ENCODE data around the gene FER.

FER gene

DNA sequence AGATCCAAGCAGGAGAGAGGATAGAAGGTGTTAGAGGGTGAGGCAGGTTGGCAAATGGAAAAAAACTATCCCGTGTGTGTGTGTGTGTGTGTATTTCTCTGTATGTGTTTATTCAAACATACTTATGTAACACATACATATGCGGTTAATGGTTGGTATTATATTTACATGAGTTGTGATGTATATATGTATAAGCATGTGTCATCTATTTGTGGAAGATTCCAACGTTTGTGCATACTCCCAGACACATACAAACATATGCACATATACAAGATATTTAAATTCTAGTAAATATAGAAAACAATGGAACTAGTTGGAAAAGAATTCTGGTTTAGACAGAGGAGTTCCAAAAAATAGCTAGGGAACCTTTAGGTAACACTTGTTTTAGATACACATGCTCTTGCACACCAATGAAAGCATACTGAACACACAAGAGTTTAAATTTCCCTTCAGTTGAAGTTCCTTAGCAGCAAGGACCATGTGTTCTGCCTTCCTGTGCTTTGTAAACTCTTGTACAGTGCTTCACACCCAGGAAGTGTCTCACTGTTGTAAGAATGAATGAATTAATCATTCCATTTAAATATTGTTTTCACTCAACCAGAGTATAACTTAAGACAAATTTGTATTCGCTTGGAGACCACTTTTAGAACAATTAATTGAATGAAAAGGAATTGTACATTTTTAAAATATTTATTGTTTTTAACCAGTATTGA is 257.8 kb downstream of the FER start:
- H3K4me3 ChIP-seq (ENCODE audit: insufficient read depth in 1 of 2, low read depth in 1 of 2, low read length in 2 of 2) = no peak overlapping the region
- no peak for DNase-seq
- no peak overlapping the region for H3K14ac ChIP-seq (ENCODE audit: low read length in 2 of 2)
- H4K8ac ChIP-seq (ENCODE audit: low read length) = no peak overlapping the region
- no peak overlapping the region for H2AFZ ChIP-seq (ENCODE audit: low read depth, low read length)
- H3K23ac ChIP-seq (ENCODE audit: low read length in 2 of 2) = no peak overlapping the region
- no peak overlapping the region for H3K18ac ChIP-seq (ENCODE audit: low read depth in 1 of 2, low read length in 2 of 2)
- no peak overlapping the region for H2BK120ac ChIP-seq (ENCODE audit: low read depth, low read length)
- H3K9me3 ChIP-seq (ENCODE audit: control insufficient read depth, low read length) = no peaks in the 10 kb centered on the region
- no peak overlapping the region for H3K4ac ChIP-seq (ENCODE audit: low read depth in 1 of 2, low read length in 2 of 2)
- WGBS = no CpG with 5 or more reads among the region's 4 CpGs
- H2BK5ac ChIP-seq (ENCODE audit: low read depth, low read length, poor library complexity, severe bottlenecking) = no peak overlapping the region
- peaks cover 0 to 3% of the 10 kb centered on the region in 2 experiments for H3K36me3 ChIP-seq (ENCODE audit: control insufficient read depth in 1 of 2, insufficient read depth in 2 of 2, low read depth in 1 of 2, low read length in 2 of 2)
- H3K27ac ChIP-seq (ENCODE audit: low read length, poor library complexity, severe bottlenecking) = no peak overlapping the region
- H4K91ac ChIP-seq (ENCODE audit: low read length) = no peak overlapping the region
- H2BK12ac ChIP-seq (ENCODE audit: low read length in 2 of 2) = no peak overlapping the region
- no peaks in the 10 kb centered on the region for H3K79me1 ChIP-seq (replicated peaks; ENCODE audit: low read length, poor library complexity, severe bottlenecking)
- no peak overlapping the region for H2AK5ac ChIP-seq (ENCODE audit: low read length, severe bottlenecking)
- no peaks in the 10 kb centered on the region for H3K27me3 ChIP-seq (ENCODE audit: control insufficient read depth in 1 of 2, insufficient read depth in 1 of 2, low read length in 2 of 2)
- no peaks in the 10 kb centered on the region for H3K4me1 ChIP-seq (ENCODE audit: control insufficient read depth, insufficient read depth, low read depth, low read length)
- H3K4me2 ChIP-seq (ENCODE audit: low read length, poor library complexity, severe bottlenecking) = no peak overlapping the region
- H3K9ac ChIP-seq (ENCODE audit: low read length) = no peak overlapping the region
- no peak overlapping the region for H2BK15ac ChIP-seq (ENCODE audit: low read depth, poor library complexity, severe bottlenecking)

- Histone ChIP-seq H3K9ac (ENCODE audit: low read length) (no peak overlapping the region), H3K23ac (ENCODE audit: low read length in 2 of 2) (no peak overlapping the region), H2AFZ (ENCODE audit: low read depth, low read length) (no peak overlapping the region), H3K79me1 (replicated peaks; ENCODE audit: low read length, poor library complexity, severe bottlenecking) (no peaks in the 10 kb centered on the region), H3K4ac (ENCODE audit: low read depth in 1 of 2, low read length in 2 of 2) (no peak overlapping the region), H3K27me3 (ENCODE audit: control insufficient read depth in 1 of 2, insufficient read depth in 1 of 2, low read length in 2 of 2) (no peaks in the 10 kb centered on the region), H2AK5ac (ENCODE audit: low read length, severe bottlenecking) (no peak overlapping the region), H3K18ac (ENCODE audit: low read depth in 1 of 2, low read length in 2 of 2) (no peak overlapping the region), H3K4me1 (ENCODE audit: control insufficient read depth, insufficient read depth, low read depth, low read length) (no peaks in the 10 kb centered on the region), H3K4me2 (ENCODE audit: low read length, poor library complexity, severe bottlenecking) (no peak overlapping the region), H4K8ac (ENCODE audit: low read length) (no peak overlapping the region), H2BK15ac (ENCODE audit: low read depth, poor library complexity, severe bottlenecking) (no peak overlapping the region), H2BK120ac (ENCODE audit: low read depth, low read length) (no peak overlapping the region), H2BK5ac (ENCODE audit: low read depth, low read length, poor library complexity, severe bottlenecking) (no peak overlapping the region), H3K27ac (ENCODE audit: low read length, poor library complexity, severe bottlenecking) (no peak overlapping the region), H3K9me3 (ENCODE audit: control insufficient read depth, low read length) (no peaks in the 10 kb centered on the region), H3K4me3 (ENCODE audit: insufficient read depth in 1 of 2, low read depth in 1 of 2, low read length in 2 of 2) (no peak overlapping the region), H2BK12ac (ENCODE audit: low read length in 2 of 2) (no peak overlapping the region), H4K91ac (ENCODE audit: low read length) (no peak overlapping the region), H3K36me3 (ENCODE audit: control insufficient read depth in 1 of 2, insufficient read depth in 2 of 2, low read depth in 1 of 2, low read length in 2 of 2) (peaks cover 0 to 3% of the 10 kb centered on the region in 2 experiments), H3K14ac (ENCODE audit: low read length in 2 of 2) (no peak overlapping the region)
- 88% methylated on average over 6 of the region's 6 CpGs for WGBS
- DNase-seq = no peak
These were observed 258.4 kb downstream of the FER start for GRCh38 chr5:109006129-109006528.

GRCh38 chr5:109016300-109016699 is 268.6 kb downstream of the FER start:
- Histone ChIP-seq H3K4me1 (ENCODE audit: control insufficient read depth, insufficient read depth, low read depth, low read length) (no peaks in the 10 kb centered on the region), H3K9ac (ENCODE audit: low read length) (no peak overlapping the region), H3K36me3 (ENCODE audit: control insufficient read depth in 1 of 2, insufficient read depth in 2 of 2, low read depth in 1 of 2, low read length in 2 of 2) (peaks cover 0 to 3% of the 10 kb centered on the region in 2 experiments), H3K4me2 (ENCODE audit: low read length, poor library complexity, severe bottlenecking) (no peak overlapping the region), H3K9me3 (ENCODE audit: control insufficient read depth, low read length) (no peaks in the 10 kb centered on the region), H2BK120ac (ENCODE audit: low read depth, low read length) (no peak overlapping the region), H3K23ac (ENCODE audit: low read length in 2 of 2) (no peak overlapping the region), H2BK5ac (ENCODE audit: low read depth, low read length, poor library complexity, severe bottlenecking) (no peak overlapping the region), H3K14ac (ENCODE audit: low read length in 2 of 2) (no peak overlapping the region), H3K4ac (ENCODE audit: low read depth in 1 of 2, low read length in 2 of 2) (no peak overlapping the region), H2BK15ac (ENCODE audit: low read depth, poor library complexity, severe bottlenecking) (no peak overlapping the region), H2BK12ac (ENCODE audit: low read length in 2 of 2) (no peak overlapping the region), H3K18ac (ENCODE audit: low read depth in 1 of 2, low read length in 2 of 2) (no peak overlapping the region), H4K91ac (ENCODE audit: low read length) (no peak overlapping the region), H2AK5ac (ENCODE audit: low read length, severe bottlenecking) (no peak overlapping the region), H2AFZ (ENCODE audit: low read depth, low read length) (no peak overlapping the region), H3K4me3 (ENCODE audit: insufficient read depth in 1 of 2, low read depth in 1 of 2, low read length in 2 of 2) (no peak overlapping the region), H3K27ac (ENCODE audit: low read length, poor library complexity, severe bottlenecking) (no peak overlapping the region), H4K8ac (ENCODE audit: low read length) (no peak overlapping the region), H3K27me3 (ENCODE audit: control insufficient read depth in 1 of 2, insufficient read depth in 1 of 2, low read length in 2 of 2) (no peaks in the 10 kb centered on the region), H3K79me1 (replicated peaks; ENCODE audit: low read length, poor library complexity, severe bottlenecking) (peaks cover 2% of the 10 kb centered on the region)
- DNase-seq = peak; percentile 45
- no CpG with 5 or more reads among the region's 1 CpG for WGBS

- no peak overlapping the region for H3K4ac ChIP-seq (ENCODE audit: low read depth in 1 of 2, low read length in 2 of 2)
- no peak overlapping the region for H3K14ac ChIP-seq (ENCODE audit: low read length in 2 of 2)
- H3K4me1 ChIP-seq (ENCODE audit: control insufficient read depth, insufficient read depth, low read depth, low read length) = no peaks in the 10 kb centered on the region
- H2BK12ac ChIP-seq (ENCODE audit: low read length in 2 of 2) = no peak overlapping the region
- no peak overlapping the region for H2BK15ac ChIP-seq (ENCODE audit: low read depth, poor library complexity, severe bottlenecking)
- H3K4me2 ChIP-seq (ENCODE audit: low read length, poor library complexity, severe bottlenecking) = no peak overlapping the region
- H3K9me3 ChIP-seq (ENCODE audit: control insufficient read depth, low read length) = peaks cover 11% of the 10 kb centered on the region
- no peak overlapping the region for H3K9ac ChIP-seq (ENCODE audit: low read length)
- no peak overlapping the region for H4K91ac ChIP-seq (ENCODE audit: low read length)
- no peak overlapping the region for H4K8ac ChIP-seq (ENCODE audit: low read length)
- no peak overlapping the region for H2AK5ac ChIP-seq (ENCODE audit: low read length, severe bottlenecking)
- no peak overlapping the region for H2BK120ac ChIP-seq (ENCODE audit: low read depth, low read length)
- no peak overlapping the region for H2BK5ac ChIP-seq (ENCODE audit: low read depth, low read length, poor library complexity, severe bottlenecking)
- peaks cover 1% of the 10 kb centered on the region for H3K79me1 ChIP-seq (replicated peaks; ENCODE audit: low read length, poor library complexity, severe bottlenecking)
- H3K18ac ChIP-seq (ENCODE audit: low read depth in 1 of 2, low read length in 2 of 2) = no peak overlapping the region
- H3K27me3 ChIP-seq (ENCODE audit: control insufficient read depth in 1 of 2, insufficient read depth in 1 of 2, low read length in 2 of 2) = no peaks in the 10 kb centered on the region
- no peak overlapping the region for H3K4me3 ChIP-seq (ENCODE audit: insufficient read depth in 1 of 2, low read depth in 1 of 2, low read length in 2 of 2)
- H3K36me3 ChIP-seq (ENCODE audit: control insufficient read depth in 1 of 2, insufficient read depth in 2 of 2, low read depth in 1 of 2, low read length in 2 of 2) = peaks cover 0 to 8% of the 10 kb centered on the region in 2 experiments
- H3K23ac ChIP-seq (ENCODE audit: low read length in 2 of 2) = no peak overlapping the region
- no peak overlapping the region for H3K27ac ChIP-seq (ENCODE audit: low read length, poor library complexity, severe bottlenecking)
- H2AFZ ChIP-seq (ENCODE audit: low read depth, low read length) = no peak overlapping the region
- no peak for DNase-seq
These were observed 274.4 kb downstream of the FER start for GRCh38 chr5:109022056-109022455.

All from mesenchymal stem cell (in vitro differentiated cells and primary cell).